A673 (cell line): ENCODE results near the gene SLMAP.

Experiments used
- CTCF ChIP-seq: fragments of 300-800, 200-600 bp; sonication (generic); conservative IDR thresholded peaks from 2 replicates; pipeline ENCODE4 v1.5.1; 2017; ENCODE audit warnings: low read depth, mild to moderate bottlenecking, antibody characterized with exemption, low read length, moderate library complexity, mixed read lengths
- EZH2 ChIP-seq: fragments of 200-600 bp; sonication (generic); IDR thresholded peaks from 2 replicates; pipeline ENCODE4 v1.6.1; 2017; ENCODE audit warnings: borderline replicate concordance, low read depth, mild to moderate bottlenecking, mixed read lengths, antibody characterized with exemption, low read length; ENCODE audit not compliant: poor library complexity, severe bottlenecking

GRCh38 chr3:57810471-57811137 is 54.5 kb downstream of the SLMAP start:
- TF ChIP-seq CTCF, result no peak
- no peak for TF ChIP-seq EZH2
